GM18498 (cell line): ENCODE results near the gene FGD6.
"Not testable (repeated sequence)": the region's sequence is repeated elsewhere in the genome, so short reads cannot be mapped to it uniquely, and the experiment has no call there.

Source experiments
- ATAC-seq: cut with Tn5 transposase; IDR thresholded peaks from one replicate; pipeline ENCODE4 v1.9.1; 2021; ENCODE audit warnings: mild to moderate bottlenecking, moderate library complexity; ENCODE audit not compliant: unreplicated experiment

FGD6 gene

DNA sequence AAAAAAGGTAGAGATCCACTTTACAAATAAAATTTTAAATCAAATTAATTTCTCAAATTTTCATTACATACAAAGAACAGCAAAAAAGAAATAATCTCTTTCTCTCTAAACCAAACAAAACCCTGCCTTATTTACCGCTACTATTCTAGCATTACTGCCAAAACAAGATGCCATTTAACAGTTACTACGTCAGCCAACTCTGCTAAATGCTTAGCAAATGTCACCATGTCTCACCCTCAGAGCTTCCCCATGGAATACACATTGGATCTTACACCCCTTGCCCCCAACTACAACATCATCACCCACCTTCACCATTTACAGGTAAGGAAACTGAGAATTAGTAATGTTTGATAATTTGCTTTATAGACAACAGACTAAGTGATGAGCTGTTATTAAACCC is 120.9 kb downstream of the FGD6 start:
- no peak for ATAC-seq

DNA sequence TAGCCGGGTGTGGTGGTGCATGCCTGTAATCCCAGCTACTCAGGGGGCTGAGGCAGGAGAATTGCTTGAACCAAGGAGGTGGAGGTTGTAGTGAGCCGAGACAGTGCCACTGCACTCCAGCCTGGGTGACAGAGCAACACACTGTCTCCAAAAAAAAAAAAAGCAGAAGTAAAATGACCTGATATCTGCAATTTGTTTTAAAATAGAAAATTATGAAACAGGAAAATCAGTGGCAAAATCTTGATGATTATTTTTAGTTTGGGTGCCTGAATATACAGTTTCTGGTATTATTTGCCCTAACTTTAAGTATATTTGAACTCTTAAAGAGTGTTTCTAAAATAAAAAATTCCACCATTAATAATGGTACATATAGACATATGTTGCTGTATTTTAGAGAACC is 121.4 kb downstream of the FGD6 start:
- not testable (repeated sequence) for ATAC-seq

DNA sequence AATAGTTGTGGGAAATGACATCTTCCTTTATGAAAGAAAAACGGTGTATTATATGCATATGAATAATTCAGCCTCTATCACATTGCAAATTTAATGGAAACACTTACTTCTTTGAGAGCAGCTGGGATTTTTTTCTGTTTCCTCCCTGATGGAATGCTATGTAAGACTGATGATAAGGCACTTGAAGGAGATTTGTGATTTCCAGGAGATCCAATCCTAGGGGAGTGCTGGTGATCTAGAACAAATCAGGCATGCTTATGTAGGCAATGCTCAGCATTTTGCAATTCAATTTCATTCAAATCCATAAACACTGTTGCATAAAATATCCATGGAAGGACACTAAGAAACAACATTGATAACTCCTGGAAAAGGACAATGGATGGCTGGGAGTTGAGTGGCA is 127.8 kb downstream of the FGD6 start:
- ATAC-seq = no peak

DNA sequence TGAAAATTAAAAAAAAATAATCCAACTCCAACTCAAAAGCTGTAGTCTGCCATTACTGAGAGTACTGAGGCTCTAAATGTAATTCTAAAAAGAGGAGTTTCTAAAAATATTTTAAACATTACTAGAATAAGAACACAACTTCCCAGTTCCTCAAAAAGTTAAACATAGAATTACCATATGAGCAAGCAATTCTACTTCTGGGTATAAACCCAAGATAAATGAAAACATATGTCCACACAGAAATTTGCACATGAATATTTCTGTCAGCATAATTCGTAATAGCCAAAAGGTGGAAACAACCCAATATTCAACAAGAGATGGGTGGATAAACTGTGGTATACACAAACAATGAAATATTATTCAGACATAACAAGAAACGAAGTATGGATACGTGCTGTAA is 128.9 kb downstream of the FGD6 start:
- peak; percentile 48 for ATAC-seq

DNA sequence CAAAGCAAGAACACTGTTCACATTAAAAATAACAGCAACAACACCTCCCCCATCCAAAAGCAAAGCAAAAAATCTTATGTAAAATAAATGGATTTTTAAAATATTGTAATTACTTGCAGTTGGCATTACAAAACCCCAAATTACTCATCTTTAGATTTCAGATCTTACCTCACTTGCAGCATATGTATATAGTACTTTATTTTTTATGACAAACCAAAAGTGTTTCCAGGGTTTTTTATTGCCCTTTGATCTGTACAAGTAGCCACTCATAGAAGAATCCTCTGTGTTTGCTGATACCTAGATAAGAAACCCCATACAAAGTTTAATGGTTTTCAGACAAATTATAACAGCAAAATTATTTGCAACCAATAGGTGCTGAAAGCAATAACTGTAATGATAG is 131.7 kb downstream of the FGD6 start:
- ATAC-seq = no peak

DNA sequence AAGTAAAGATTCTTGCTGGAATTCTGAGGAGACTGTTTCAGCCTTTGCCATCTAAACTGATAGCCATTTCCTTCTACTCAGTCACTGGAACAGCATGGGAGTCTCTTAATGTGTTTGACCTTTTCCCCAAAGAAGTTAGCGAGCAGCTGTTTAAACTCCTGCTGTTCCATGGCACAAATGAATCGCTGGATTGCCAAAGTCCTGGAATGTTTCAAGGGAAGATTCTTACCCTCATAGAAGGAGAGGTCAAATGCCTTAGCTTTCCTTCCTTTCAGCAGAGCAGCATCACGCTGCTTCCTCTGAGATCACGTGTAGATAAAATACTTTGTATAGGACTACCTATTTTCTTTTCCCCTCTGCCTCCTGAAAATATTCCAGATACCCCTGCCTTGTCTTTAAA is 133.3 kb downstream of the FGD6 start:
- no peak for ATAC-seq

DNA sequence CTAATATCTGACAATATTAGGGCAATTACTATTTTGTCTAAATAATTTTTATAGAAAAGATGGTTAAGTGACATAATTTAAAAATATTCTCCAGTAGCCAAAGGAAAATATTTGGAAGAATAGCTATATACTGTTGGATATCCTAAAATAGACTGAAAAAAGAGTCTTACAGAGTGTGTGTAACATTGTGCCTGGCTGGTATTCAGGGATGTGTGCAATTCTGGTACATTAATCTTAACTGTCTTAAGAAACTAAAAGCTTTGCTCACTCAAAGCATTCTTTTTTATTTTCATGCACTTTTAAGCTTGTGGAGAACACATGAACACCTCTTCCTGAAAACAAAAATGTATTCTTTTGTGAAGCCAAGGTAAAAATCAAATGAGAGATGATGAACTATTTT is 133.8 kb downstream of the FGD6 start:
- no peak for ATAC-seq

DNA sequence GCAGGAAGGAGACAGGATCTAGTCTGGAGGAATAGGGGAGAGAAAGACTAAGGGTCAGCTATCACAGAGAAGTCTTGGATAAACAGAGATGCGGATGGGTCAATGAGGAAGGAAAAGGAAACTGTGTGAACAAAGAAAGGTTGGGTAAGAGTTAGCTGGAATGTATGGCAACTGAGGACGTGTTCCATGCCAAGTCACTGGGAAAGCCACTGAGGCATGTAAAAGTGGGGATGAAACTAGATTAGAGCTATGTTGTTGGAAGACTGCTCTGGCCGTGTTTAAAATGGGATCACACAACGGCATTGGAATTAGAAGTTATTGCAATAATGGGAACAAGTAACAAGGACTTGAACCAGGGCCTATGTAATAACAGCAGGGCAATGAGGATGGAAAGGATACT is 139.9 kb downstream of the FGD6 start:
- no peak for ATAC-seq

DNA sequence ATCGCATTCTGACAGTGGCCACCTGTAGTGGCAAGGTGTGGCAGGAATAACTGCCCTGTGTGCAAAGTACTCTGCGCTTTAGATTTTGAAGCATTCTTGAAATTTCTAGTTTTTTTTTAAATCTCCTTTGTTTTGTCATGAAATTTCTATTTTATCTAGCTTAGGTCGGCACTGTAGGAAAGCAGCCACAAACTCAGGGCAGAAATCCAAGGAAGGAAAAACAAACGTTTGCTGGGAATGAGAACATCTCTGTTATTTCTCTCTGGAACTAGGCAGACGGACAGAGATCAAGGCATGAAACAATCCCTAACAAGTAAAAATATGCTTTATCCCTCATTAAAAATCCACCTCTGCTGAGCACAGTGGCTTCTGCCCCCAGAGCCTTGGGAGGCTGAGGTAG is 142.5 kb downstream of the FGD6 start:
- no peak for ATAC-seq

DNA sequence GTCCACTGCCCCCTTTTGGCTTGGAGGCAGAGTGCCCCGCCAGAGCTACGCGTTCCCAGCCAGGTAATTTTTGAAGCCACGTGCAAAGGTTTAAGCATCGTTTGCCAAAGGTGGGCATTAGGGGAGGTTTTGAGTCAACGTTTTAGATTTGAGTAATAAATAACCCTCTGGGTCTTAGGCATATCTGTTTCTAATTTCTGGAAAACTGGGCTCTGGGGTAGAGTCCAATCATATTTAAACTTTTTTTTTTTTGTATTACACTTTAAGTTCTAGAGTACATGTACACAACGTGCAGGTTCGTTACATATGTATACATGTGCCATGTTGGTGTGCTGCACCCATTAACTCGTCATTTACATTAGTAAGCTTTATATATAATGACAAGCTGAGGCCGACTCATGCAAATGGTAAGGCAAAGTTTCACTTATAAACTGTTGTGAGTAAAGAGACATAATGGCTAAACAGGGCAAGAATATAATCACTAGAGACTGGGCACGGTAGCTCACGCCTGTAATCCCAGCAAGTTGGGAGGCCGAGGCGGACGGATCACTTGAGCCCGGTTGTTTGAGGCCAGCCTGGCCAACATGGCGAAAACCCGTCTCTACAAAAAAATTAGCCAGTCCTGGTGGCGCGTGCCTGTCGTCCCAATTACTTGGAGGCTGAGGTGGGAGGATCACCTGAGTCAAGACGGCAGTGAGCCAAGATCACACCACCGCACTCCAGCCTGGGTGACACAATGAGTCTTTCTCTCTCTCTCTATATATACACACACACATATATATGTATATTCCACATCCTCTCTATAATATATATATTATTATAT is 143.4 kb downstream of the FGD6 start:
- ATAC-seq = no peak

DNA sequence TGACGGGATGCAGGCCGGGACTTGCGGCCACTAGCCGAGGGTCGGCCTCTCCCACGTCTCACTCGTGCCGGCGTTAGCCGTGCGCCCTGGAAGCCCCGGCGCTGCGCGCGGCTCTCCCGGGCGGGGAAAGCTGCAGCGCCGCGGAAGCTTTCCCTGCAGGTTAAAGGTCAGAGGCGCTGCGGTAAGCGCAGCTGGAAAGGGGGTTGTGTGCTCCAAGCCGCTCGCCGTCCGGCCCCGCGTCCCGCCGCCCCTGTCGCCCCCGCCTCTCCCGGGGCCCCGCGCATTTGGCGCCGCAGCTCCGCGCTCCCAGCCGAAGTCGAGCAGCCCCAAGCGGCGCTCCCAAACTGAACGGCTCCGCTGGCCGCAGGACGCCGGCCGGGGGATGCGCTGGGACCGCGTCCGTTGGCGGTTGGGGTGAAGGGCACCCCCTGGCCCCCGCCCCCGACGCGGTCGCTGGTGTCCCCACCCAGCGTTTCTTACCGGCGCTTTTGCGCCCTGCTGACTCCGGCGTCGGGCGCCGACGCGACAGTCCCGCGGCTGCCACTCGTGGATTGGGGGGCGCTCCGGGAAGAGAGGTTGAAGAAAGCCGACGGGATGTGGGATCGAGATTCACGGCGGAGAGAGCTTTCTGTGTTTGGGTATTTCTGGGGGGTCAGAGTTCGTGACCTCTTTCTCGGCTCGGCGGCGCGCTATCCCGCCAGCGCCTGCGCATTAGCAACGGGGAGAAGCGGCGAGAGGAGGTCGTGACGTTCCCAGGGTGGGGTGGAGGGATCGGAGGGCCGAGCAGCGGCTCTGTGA is 144.2 kb downstream of the FGD6 start, which contains the start of gene NR2C1:
Gene NR2C1 (minus strand): TSS at position 719 of the 798 bp plus-strand sequence. CDS start 6,234 bp downstream, outside the sequence.
- ATAC-seq = peak; percentile 97

DNA sequence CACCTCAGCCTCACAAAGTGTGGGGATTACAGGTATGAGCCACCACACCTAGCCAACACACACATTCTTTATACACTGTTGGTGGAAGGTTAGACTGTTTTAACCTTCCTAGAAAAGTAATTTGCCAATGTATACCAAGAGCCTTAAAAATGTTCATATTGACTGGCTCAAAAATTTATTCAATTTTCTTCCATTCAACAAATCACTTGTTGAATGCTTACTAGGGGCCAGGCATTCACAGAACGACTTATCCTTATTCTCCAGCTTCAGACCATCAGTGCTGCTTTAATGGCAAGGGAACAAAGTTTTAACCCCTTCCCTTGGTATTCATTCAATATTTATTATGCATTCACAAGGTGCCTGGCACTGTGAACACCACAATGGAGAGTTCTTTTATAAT is 146.9 kb downstream of the FGD6 start:
- ATAC-seq = no peak

DNA sequence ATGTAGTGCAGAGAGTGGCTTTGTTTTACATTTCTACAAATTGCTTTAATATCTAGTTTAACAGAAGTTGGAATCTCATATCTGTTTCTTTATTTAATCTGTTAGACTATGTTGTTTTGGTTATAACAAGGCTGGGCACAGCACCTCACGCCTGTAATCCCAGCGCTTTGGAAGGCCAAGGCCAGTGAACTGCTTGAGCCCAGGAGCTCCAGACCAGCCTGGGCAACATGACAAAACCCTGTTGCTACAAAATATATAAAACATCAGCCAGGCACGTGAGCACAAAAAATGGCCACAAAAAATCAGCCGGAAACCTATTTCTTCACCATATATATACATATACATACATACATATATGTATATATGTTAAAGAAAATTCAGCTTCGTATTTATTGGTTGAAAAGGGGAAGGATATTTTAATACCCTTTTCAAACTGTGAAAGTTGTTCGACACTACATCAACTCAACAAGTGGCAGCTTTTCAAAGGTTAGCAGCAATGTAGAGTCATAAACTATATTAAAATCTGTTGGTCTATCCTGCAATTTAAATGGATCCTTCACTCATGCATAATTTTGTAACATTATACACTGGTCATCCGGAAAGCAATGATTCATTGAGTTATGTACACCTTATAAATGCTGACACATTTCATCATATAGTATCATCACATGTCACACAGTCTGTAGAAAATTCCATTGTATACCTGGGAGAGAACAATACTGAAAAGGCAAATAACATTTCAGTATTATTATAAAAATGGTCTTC is 151.0 kb downstream of the FGD6 start:
- no peak for ATAC-seq

DNA sequence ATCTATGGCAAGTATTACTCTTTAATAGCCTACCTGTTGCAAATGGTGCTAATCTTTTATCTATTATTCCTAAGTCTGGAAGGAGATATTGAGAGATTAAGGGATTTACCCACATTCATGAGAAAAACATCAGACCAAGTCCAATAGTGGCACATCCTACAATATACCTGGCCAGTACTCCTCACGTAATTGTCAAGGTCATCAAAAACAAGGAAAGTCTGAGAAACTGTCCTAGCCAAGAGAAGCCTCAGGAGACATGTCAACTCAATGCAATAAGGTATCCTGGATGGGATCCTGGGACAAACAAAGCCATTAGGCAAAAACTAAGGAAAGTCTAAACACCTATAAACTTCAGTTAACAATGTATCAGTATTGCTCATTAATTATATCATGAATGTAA is 156.3 kb downstream of the FGD6 start:
- no peak for ATAC-seq

DNA sequence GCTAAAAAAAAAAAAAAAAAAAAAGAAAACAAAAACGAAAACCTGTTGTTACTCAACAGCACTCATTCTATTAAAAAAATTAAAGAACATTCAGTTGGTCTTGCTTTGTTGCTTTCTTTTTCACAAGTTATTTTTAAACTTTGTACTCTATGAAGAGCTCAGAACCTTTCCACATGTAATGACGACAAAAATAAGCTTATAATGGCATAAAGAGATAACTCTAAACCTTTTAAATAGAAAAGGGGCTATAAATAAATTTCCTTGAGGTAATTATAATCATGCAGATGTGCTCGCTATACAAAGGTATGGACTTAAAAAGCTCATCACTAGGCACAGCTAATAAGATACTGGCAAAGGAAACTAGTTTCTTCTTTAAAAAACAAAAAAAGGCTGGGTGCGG is 157.3 kb downstream of the FGD6 start:
- ATAC-seq = no peak

DNA sequence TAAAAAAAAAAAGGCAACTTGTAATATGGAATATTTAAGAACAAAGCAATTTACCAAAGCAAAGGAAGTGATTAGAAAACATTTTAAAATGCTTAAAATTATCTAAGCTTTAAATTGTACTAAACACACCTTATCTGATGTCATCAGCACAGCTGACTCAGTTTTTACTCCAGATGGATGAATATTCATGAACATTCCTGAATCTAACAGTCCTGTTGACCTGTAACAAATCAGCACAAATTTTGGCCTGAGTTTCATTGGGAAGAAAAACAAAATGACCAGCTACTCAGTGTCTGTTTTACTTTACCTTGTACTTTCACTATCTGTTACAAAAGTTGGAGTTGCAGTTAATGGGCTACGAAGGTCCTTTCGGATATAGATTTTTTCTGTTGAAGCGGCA is 159.8 kb downstream of the FGD6 start:
- no peak for ATAC-seq

DNA sequence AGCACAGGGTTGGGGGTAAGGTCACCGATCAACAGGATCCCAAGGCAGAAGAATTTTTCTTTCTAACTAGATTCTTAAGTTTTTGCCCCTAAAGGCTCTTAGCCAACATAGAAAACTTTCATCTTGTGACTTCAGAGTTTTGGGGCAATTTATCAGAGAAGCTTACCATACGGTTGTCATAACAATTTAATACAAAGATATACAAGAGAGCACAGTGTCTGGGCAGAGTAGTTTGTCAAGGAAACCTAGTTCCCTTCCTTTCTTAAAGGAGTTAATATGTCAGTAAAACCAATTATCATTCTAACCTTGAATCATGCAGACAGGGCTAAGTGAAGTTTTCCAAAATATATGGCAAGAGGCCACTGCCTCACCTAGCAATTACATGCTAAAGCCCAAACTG is 162.2 kb downstream of the FGD6 start:
- ATAC-seq = no peak

DNA sequence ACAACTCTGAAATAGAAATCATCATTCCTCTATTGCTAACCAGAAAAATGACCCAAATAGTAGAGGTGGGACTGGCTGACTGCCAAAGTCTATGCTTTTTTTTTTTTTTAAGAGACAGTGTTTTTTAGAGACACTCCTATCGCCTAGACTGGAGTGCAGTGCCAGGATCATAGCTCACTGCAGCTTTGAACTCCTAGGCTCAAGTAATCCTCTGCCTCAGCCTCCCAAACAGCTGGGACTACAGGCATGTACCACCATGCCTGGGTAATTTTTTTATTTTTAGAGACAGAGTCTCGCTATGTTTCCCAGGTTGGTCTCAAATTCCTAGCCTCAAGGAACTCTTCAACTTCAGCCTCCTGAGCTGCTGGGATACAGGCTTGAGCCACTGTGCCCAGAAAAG is 163.1 kb downstream of the FGD6 start:
- ATAC-seq = no peak

DNA sequence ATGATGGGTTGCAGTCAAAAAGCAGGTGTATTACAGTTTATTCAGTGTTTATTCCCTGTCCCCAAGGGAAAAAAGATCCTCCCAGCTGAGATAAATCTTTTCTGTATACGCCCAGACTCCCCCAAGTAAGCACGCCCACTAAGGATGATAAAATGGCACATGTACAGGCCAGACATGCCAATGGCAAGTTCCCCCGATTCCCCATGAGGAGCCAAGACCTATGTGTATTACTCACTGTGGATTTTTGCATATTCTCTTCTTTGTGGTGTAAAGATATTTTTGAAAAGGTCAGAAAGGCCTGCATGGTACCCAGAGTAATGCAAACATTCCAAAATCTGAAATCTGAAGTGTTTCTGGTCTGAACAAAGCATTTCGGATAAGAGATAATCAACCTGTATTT is 166.0 kb downstream of the FGD6 start:
- no peak for ATAC-seq

DNA sequence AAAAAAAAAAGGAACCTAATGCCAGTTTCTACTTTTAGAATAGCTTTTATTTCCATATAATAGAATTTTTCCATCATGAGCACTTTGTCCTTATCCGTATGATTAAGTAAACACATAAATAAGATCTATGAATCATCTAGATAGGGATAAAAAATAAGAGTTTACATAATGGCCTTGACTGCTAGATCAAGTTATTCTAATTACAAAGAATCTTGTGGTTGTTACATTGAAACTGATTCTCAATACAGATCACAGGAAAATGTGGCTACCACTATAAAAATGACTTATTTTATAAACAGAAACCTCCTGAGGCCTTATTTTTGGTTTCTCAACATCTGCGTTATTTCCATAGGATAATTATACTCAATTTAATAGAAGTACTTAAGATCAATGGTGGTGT is 179.4 kb downstream of the FGD6 start:
- no peak for ATAC-seq

DNA sequence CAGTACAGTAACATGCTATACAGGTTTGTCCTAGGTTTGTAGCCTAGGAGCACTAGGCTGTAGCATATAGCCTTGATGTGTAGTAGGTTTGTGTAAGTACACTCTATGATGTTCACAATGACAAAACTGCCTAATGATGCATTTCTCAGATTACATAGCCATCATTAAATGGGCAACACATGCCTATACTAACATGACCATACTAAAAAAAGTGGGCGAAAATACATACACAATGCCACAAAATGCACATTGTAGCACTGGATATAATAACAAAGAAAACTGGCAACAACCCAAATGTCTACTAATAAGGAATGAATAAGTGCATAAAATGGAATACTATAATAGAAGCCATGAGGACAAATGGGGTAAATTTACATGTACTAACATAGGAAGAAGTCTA is 182.5 kb downstream of the FGD6 start:
- no peak for ATAC-seq
